Uterus (tissue), 2 donors: ENCODE measurements around the gene CEACAM6.

Experiments
- POLR2A ChIP-seq, 2 donors: fragments of 450-650 bp; IDR thresholded peaks; one replicate each; pipeline ENCODE4 v1.6.1; 2016; ENCODE audit warnings: antibody characterized with exemption in 2 of 2, mild to moderate bottlenecking in 1 of 2, moderate library complexity in 1 of 2
- TF ChIP-seq, protein P1 (sequence below), 4 experiments: fragments of 200-600 bp in 2 of 4; fragments of 450-650 bp in 2 of 4; sonication (generic) in 2 of 4; IDR thresholded peaks; one replicate each; pipeline ENCODE4 v1.5.1; 2016 to 2019; ENCODE audit warnings: antibody characterized with exemption in 4 of 4, mild to moderate bottlenecking in 2 of 4, moderate library complexity in 1 of 4

- TF ChIP-seq, protein P1, sequence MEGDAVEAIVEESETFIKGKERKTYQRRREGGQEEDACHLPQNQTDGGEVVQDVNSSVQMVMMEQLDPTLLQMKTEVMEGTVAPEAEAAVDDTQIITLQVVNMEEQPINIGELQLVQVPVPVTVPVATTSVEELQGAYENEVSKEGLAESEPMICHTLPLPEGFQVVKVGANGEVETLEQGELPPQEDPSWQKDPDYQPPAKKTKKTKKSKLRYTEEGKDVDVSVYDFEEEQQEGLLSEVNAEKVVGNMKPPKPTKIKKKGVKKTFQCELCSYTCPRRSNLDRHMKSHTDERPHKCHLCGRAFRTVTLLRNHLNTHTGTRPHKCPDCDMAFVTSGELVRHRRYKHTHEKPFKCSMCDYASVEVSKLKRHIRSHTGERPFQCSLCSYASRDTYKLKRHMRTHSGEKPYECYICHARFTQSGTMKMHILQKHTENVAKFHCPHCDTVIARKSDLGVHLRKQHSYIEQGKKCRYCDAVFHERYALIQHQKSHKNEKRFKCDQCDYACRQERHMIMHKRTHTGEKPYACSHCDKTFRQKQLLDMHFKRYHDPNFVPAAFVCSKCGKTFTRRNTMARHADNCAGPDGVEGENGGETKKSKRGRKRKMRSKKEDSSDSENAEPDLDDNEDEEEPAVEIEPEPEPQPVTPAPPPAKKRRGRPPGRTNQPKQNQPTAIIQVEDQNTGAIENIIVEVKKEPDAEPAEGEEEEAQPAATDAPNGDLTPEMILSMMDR (IDR thresholded peaks at IDR 0.05) = no peak
- TF ChIP-seq POLR2A (IDR thresholded peaks at IDR 0.05) = no peak
Measured at GRCh38 chr19:41796362-41796761, 41.0 kb downstream of the CEACAM6 start, which contains the start of gene CEACAM3.
